ENCODE data around the gene POLE. TPM values are rescaled to one million over a fixed set of nuclear protein-coding genes. Genes with fewer than 3 reads are reported as not detected.

POLE gene
- total and polyA plus RNA-seq, 2 experiments from 2014 or later = 26.6 to 34.2 TPM

DNA sequence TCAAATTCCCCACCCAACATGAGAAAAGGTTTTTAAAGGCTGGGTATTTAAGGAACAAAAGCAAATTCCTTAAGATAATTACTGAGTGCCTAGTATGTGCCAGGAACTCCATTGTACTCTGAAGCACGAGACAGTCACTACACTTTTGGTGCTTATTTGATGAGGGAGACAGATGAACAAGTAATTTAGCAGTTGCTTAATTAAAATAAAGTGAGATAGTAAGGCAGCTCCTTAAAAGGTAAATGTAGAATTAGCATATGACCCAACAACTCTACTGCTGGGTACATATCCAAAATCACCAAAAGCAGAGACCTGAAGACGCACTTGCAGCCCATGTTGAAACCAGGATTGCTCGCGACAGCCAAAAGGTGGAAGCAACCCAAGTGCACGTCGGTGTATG, 21.3 kb downstream of the POLE start:
- Histone ChIP-seq H2AFZ (no peak overlapping the region), H3K27ac (no peak overlapping the region), H3K9me3 (ENCODE audit: low read depth) (no peaks in the 10 kb centered on the region), H3K9me2 (replicated peaks; ENCODE audit: insufficient read depth) (no peaks in the 10 kb centered on the region), H3K79me2 (no peaks in the 10 kb centered on the region), H4K20me1 (ENCODE audit: insufficient read depth, poor library complexity, severe bottlenecking) (no peaks in the 10 kb centered on the region), H3K4me1 (ENCODE audit: insufficient read depth) (no peaks in the 10 kb centered on the region), H3K36me3 (replicated peaks; ENCODE audit: insufficient read depth, low read depth) (no peaks in the 10 kb centered on the region), H3K4me2 (no peak overlapping the region), H3K4me3 (no peak overlapping the region), H3K27me3 (no peaks in the 10 kb centered on the region)
- DNase-seq (ENCODE audit: low spot score) = no peak
- TF ChIP-seq EZH2 (IDR thresholded peaks at IDR 0.05; ENCODE audit: borderline replicate concordance) (no peak), EZH2phosphoT487 (IDR thresholded peaks at IDR 0.05; ENCODE audit: low read depth, severe bottlenecking, unreplicated experiment) (no peak)
- TF ChIP-seq, protein P1, sequence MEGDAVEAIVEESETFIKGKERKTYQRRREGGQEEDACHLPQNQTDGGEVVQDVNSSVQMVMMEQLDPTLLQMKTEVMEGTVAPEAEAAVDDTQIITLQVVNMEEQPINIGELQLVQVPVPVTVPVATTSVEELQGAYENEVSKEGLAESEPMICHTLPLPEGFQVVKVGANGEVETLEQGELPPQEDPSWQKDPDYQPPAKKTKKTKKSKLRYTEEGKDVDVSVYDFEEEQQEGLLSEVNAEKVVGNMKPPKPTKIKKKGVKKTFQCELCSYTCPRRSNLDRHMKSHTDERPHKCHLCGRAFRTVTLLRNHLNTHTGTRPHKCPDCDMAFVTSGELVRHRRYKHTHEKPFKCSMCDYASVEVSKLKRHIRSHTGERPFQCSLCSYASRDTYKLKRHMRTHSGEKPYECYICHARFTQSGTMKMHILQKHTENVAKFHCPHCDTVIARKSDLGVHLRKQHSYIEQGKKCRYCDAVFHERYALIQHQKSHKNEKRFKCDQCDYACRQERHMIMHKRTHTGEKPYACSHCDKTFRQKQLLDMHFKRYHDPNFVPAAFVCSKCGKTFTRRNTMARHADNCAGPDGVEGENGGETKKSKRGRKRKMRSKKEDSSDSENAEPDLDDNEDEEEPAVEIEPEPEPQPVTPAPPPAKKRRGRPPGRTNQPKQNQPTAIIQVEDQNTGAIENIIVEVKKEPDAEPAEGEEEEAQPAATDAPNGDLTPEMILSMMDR (IDR thresholded peaks at IDR 0.05; ENCODE audit: poor library complexity) = no peak
- WGBS (ENCODE audit: low lambda C conversion rate, missing lambda C conversion rate) = 97% methylated on average over 6 of the region's 6 CpGs

DNA sequence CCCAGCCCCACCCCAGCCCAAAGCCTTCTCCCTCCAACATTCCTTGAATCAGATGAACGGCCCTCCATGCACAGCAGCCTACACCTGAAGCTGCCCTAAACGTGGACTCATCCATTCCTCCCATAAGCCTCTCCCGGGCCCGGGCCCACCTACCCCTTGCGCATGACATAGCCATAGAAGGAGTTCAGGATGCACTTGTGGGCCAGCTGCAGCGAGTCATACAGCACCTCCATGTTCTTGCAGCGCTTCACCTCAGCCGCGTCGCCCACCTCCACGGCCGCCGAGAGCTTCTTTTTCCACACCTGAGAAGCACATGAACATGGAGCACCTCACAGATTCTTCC, 22.0 kb downstream of the POLE start:
- H3K36me3 ChIP-seq (replicated peaks; ENCODE audit: insufficient read depth, low read depth) = no peaks in the 10 kb centered on the region

DNA sequence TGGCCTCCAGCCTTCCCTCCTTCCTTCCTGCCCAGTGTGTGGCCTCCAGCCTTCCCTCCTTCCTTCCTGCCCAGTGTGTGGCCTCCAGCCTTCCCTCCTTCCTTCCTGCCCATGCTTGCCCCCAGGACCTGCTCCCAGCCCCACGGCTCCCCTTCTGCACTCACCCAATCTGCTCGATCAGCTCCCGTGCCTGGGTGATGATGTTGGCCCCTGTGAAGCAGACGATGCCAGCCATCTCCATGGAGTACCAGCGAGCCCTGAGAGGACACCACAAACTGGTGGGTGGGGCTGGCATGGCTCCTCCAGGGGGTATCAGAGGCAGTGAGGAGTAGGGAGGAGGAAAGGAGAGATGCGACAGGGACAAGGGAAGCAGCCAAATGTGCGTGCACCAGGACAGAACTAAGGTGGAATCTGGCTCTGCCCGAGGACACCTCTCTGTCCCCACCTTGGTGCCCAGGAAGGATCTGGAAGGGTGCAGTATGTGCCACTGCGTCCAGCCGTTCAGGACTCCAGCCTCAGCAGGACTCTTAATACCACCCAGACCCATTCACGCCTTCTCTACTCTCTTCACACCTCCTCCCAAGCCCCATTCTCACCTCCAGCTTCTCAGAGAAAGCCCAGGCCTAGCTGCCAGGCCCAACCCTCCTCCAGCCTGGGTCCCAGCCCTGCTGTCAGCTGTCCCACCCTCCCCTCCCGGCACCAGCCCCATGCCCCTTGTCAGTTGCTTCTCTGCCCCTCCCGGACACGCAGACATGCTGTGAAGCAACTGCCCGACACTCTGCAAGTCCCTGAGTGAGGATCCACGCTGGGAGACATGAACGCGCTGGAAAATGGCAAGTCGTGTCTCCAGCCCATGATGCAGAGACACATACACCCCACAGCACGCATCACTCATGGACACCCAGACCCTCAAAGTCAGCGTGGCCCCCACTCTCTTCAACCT, 22.7 kb downstream of the POLE start:
- H3K79me2 ChIP-seq = no peaks in the 10 kb centered on the region
- no peaks in the 10 kb centered on the region for H3K9me3 ChIP-seq (ENCODE audit: low read depth)
- no peaks in the 10 kb centered on the region for H3K4me1 ChIP-seq (ENCODE audit: insufficient read depth)
- no peak overlapping the region for H3K27ac ChIP-seq
- DNase-seq (ENCODE audit: low spot score) = no peak
- H3K9me2 ChIP-seq (replicated peaks; ENCODE audit: insufficient read depth) = no peaks in the 10 kb centered on the region
- no peak overlapping the region for H2AFZ ChIP-seq
- no peaks in the 10 kb centered on the region for H3K27me3 ChIP-seq
- H3K4me2 ChIP-seq = no peak overlapping the region
- no peaks in the 10 kb centered on the region for H4K20me1 ChIP-seq (ENCODE audit: insufficient read depth, poor library complexity, severe bottlenecking)
- no peak overlapping the region for H3K4me3 ChIP-seq
- TF ChIP-seq EZH2phosphoT487 (IDR thresholded peaks at IDR 0.05; ENCODE audit: low read depth, severe bottlenecking, unreplicated experiment) (no peak), EZH2 (IDR thresholded peaks at IDR 0.05; ENCODE audit: borderline replicate concordance) (no peak)
- TF ChIP-seq, protein P1 (IDR thresholded peaks at IDR 0.05; ENCODE audit: poor library complexity) = no peak
- no peaks in the 10 kb centered on the region for H3K36me3 ChIP-seq (replicated peaks; ENCODE audit: insufficient read depth, low read depth)
- 95% methylated on average over 21 of the region's 21 CpGs for WGBS (ENCODE audit: low lambda C conversion rate, missing lambda C conversion rate)

More for the DNA sequence above, 22.0 kb downstream of the POLE start:
- no peak overlapping the region for H2AFZ ChIP-seq
- no peak overlapping the region for H3K4me3 ChIP-seq
- no peak overlapping the region for H3K4me2 ChIP-seq
- TF ChIP-seq, protein P1 (IDR thresholded peaks at IDR 0.05; ENCODE audit: poor library complexity) = no peak
- TF ChIP-seq EZH2phosphoT487 (IDR thresholded peaks at IDR 0.05; ENCODE audit: low read depth, severe bottlenecking, unreplicated experiment) (no peak), EZH2 (IDR thresholded peaks at IDR 0.05; ENCODE audit: borderline replicate concordance) (no peak)
- DNase-seq (ENCODE audit: low spot score) = no peak
- no peaks in the 10 kb centered on the region for H3K79me2 ChIP-seq
- H3K27ac ChIP-seq = no peak overlapping the region
- no peaks in the 10 kb centered on the region for H4K20me1 ChIP-seq (ENCODE audit: insufficient read depth, poor library complexity, severe bottlenecking)
- no peaks in the 10 kb centered on the region for H3K4me1 ChIP-seq (ENCODE audit: insufficient read depth)
- H3K9me3 ChIP-seq (ENCODE audit: low read depth) = no peaks in the 10 kb centered on the region
- no peaks in the 10 kb centered on the region for H3K9me2 ChIP-seq (replicated peaks; ENCODE audit: insufficient read depth)
- H3K27me3 ChIP-seq = no peaks in the 10 kb centered on the region
- over 99% methylated on average over 13 of the region's 13 CpGs for WGBS (ENCODE audit: low lambda C conversion rate, missing lambda C conversion rate)

All from hepatocyte (in vitro differentiated cells).